Esophagus muscularis mucosa (tissue), 3 donors: Measurements from ENCODE around the gene NDUFAF5.

Experiments used
- POLR2A ChIP-seq: fragments of 450-650 bp; IDR thresholded peaks from one replicate; pipeline ENCODE4 v1.6.1; 2017; ENCODE audit warnings: antibody characterized with exemption, moderate library complexity, mild to moderate bottlenecking, low read depth
- POLR2AphosphoS5 ChIP-seq, 2 donors: sonication (generic); formaldehyde crosslinking; IDR thresholded peaks; one replicate each; pipeline ENCODE4 v1.6.1; 2017; ENCODE audit warnings: antibody characterized with exemption in 2 of 2
- TF ChIP-seq, protein P1 (sequence below), 3 experiments: fragments of 200-600 bp in 2 of 3; fragments of 450-650 bp in 1 of 3; sonication (generic) in 2 of 3; IDR thresholded peaks; one replicate each; pipeline ENCODE4 v1.5.1; 2017 to 2019; ENCODE audit warnings: antibody characterized with exemption in 3 of 3, mild to moderate bottlenecking in 2 of 3, moderate library complexity in 1 of 3

DNA sequence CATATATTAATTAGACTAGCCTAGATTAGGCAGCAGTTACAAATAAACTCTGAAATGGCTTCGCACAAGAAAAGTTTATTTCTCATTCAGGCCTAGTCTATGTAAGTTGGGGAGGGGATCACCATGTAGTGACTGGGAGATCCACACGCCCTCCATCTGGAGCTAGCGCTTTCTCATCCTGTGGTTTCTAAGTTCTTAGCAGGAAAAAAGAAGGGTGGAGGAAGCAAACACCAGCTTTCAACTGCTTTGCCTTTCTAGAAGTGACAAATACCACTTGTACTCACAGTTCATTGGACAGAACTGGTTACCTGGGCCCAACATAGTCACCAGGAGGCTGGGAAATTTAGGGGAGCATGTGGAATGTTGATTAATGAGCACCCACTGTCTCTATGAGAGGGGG lies 46.6 kb downstream of the NDUFAF5 start:
- TF ChIP-seq POLR2AphosphoS5 (IDR thresholded peaks at IDR 0.05) (no peak), POLR2A (no peak)
- TF ChIP-seq, protein P1, sequence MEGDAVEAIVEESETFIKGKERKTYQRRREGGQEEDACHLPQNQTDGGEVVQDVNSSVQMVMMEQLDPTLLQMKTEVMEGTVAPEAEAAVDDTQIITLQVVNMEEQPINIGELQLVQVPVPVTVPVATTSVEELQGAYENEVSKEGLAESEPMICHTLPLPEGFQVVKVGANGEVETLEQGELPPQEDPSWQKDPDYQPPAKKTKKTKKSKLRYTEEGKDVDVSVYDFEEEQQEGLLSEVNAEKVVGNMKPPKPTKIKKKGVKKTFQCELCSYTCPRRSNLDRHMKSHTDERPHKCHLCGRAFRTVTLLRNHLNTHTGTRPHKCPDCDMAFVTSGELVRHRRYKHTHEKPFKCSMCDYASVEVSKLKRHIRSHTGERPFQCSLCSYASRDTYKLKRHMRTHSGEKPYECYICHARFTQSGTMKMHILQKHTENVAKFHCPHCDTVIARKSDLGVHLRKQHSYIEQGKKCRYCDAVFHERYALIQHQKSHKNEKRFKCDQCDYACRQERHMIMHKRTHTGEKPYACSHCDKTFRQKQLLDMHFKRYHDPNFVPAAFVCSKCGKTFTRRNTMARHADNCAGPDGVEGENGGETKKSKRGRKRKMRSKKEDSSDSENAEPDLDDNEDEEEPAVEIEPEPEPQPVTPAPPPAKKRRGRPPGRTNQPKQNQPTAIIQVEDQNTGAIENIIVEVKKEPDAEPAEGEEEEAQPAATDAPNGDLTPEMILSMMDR (IDR thresholded peaks at IDR 0.05): no peak
